HL-60/S4 (cell line): ENCODE results near the gene CHKB.
"Not testable (repeated sequence)": the region's sequence is repeated elsewhere in the genome, so short reads cannot be mapped to it uniquely, and the experiment has no call there.

Experiments used
- in situ Hi-C: fragments of 300-500 bp; cut with MboI; formaldehyde crosslinking; loops from 2 replicates; pipeline ENCODE4 v1.14.3; 2022; ENCODE audit warnings: low sequenced_read_pairs

The CHKB gene

GRCh38 chr22:50612528-50613221 is 30.0 kb upstream of the CHKB start:
- in situ Hi-C loops = no loop called here

- in situ Hi-C loops = no loop called here
Observed at GRCh38 chr22:50612168-50612527, 29.5 kb upstream of the CHKB start.

GRCh38 chr22:50611341-50612060 is 28.9 kb upstream of the CHKB start:
- in situ Hi-C loops = no loop called here

- in situ Hi-C loops = no loop called here
Observed at GRCh38 chr22:50610581-50610980, 27.9 kb upstream of the CHKB start.

- in situ Hi-C loops = no loop called here
Observed at GRCh38 chr22:50610041-50610451, 27.4 kb upstream of the CHKB start.

GRCh38 chr22:50609599-50609998 is 26.9 kb upstream of the CHKB start:
- in situ Hi-C loops = no loop called here

- in situ Hi-C loops = no loop called here
Observed at GRCh38 chr22:50608996-50609395, 26.3 kb upstream of the CHKB start.

- in situ Hi-C loops = not testable (repeated sequence)
Observed at GRCh38 chr22:50608058-50608840, 25.6 kb upstream of the CHKB start.

- in situ Hi-C loops = no loop called here
Observed at GRCh38 chr22:50607659-50608020, 25.0 kb upstream of the CHKB start.

GRCh38 chr22:50606946-50607658 is 24.5 kb upstream of the CHKB start:
- in situ Hi-C loops = no loop called here

GRCh38 chr22:50606165-50606945 is 23.7 kb upstream of the CHKB start:
- in situ Hi-C loops = no loop called here

- in situ Hi-C loops = no loop called here
Observed at GRCh38 chr22:50605613-50606074, 23.0 kb upstream of the CHKB start.

- in situ Hi-C loops = no loop called here
Observed at GRCh38 chr22:50605002-50605612, 22.5 kb upstream of the CHKB start.

GRCh38 chr22:50604256-50605001 is 21.8 kb upstream of the CHKB start:
- in situ Hi-C loops = no loop called here

GRCh38 chr22:50603511-50604255 is 21.0 kb upstream of the CHKB start:
- in situ Hi-C loops = no loop called here

GRCh38 chr22:50602338-50602700 is 19.7 kb upstream of the CHKB start:
- in situ Hi-C loops = no loop called here

GRCh38 chr22:50601669-50602337 is 19.2 kb upstream of the CHKB start:
- in situ Hi-C loops = no loop called here
